ENCODE results near the gene HDGFL1. TPM values are rescaled to one million over a fixed set of nuclear protein-coding genes. Genes with fewer than 3 reads are reported as not detected.

HDGFL1 gene
- total RNA-seq, 1 donor from 2014 or later, result not detected

DNA sequence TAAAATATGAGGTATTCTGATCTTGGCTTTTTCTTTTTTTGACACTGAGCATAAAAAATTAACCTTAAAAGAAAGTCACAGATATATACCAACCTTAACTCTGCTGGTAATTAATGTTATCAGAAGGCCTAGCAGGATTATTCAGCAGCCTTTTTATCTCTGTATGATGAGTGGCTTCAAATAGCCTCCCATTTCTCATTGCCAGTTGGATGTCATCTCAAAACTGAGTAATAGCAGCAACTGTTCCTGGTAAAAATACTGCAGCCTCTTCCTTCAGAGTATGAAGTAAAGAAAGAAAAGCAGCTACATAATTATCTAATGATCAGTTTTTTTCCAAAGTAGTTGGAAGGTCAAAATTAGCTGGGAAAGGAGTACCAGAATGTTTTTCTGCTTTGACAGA lies 24.9 kb upstream of the HDGFL1 start:
- no peak overlapping the region for H3K4me3 ChIP-seq (ENCODE audit: insufficient read depth, low read depth, low read length)
- Mint-ChIP-seq H3K9me3 (ENCODE audit: unreplicated experiment) (no peaks in the 10 kb centered on the region), H3K27ac (ENCODE audit: unreplicated experiment) (no peak overlapping the region), H3K4me3 (ENCODE audit: unreplicated experiment) (no peak overlapping the region), H3K27me3 (ENCODE audit: low read depth, unreplicated experiment) (no peaks in the 10 kb centered on the region), H3K4me1 (ENCODE audit: low read depth, unreplicated experiment) (no peaks in the 10 kb centered on the region), H3K36me3 (ENCODE audit: low read depth, unreplicated experiment) (no peaks in the 10 kb centered on the region)
- H3K27ac ChIP-seq (ENCODE audit: low read depth, low read length), result no peak overlapping the region
- no peaks in the 10 kb centered on the region for H3K9me3 ChIP-seq (ENCODE audit: insufficient read depth, low read depth, low read length)
- DNase-seq (ENCODE audit: low read depth) (peak; percentile 16), FAIRE-seq (no peak)
- no peaks in the 10 kb centered on the region for H4K20me1 ChIP-seq (ENCODE audit: insufficient read depth, low read length)
- H3K4me2 ChIP-seq (ENCODE audit: low read length), result no peak overlapping the region
- H3K36me3 ChIP-seq (ENCODE audit: insufficient read depth, low read length), result no peaks in the 10 kb centered on the region
- no peaks in the 10 kb centered on the region for H3K79me2 ChIP-seq (ENCODE audit: insufficient read depth, low read length)
- H3K4me1 ChIP-seq (ENCODE audit: insufficient read depth, low read length), result no peaks in the 10 kb centered on the region
- no peak overlapping the region for H3K9ac ChIP-seq (ENCODE audit: low read length)
- H2AFZ ChIP-seq (ENCODE audit: low read depth, low read length), result no peak overlapping the region
- no peaks in the 10 kb centered on the region for H3K27me3 ChIP-seq (ENCODE audit: insufficient read depth, low read length)
- TF ChIP-seq EZH2 (IDR thresholded peaks at IDR 0.05; ENCODE audit: insufficient read depth, low read length), result no peak
- TF ChIP-seq CTCF (IDR thresholded peaks at IDR 0.05; ENCODE audit: insufficient read depth, low read depth, low read length), result no peak

- H2AFZ ChIP-seq (ENCODE audit: low read depth, low read length), result no peak overlapping the region
These were observed 24.3 kb upstream of the HDGFL1 start for GRCh38 chr6:22545051-22545450.

More at GRCh38 chr6:22545051-22545450, 24.3 kb upstream of the HDGFL1 start:
- DNase-seq (ENCODE audit: low read depth) (no peak), FAIRE-seq (no peak)
- Histone ChIP-seq H3K79me2 (ENCODE audit: insufficient read depth, low read length) (no peaks in the 10 kb centered on the region), H3K9me3 (ENCODE audit: insufficient read depth, low read depth, low read length) (no peaks in the 10 kb centered on the region), H4K20me1 (ENCODE audit: insufficient read depth, low read length) (no peaks in the 10 kb centered on the region), H3K27ac (ENCODE audit: low read depth, low read length) (no peak overlapping the region), H3K27me3 (ENCODE audit: insufficient read depth, low read length) (no peaks in the 10 kb centered on the region), H3K4me1 (ENCODE audit: insufficient read depth, low read length) (no peaks in the 10 kb centered on the region), H3K4me3 (ENCODE audit: insufficient read depth, low read depth, low read length) (no peak overlapping the region), H3K4me2 (ENCODE audit: low read length) (no peak overlapping the region), H3K9ac (ENCODE audit: low read length) (no peak overlapping the region), H3K36me3 (ENCODE audit: insufficient read depth, low read length) (no peaks in the 10 kb centered on the region)
- Mint-ChIP-seq H3K4me1 (ENCODE audit: low read depth, unreplicated experiment) (no peaks in the 10 kb centered on the region), H3K27ac (ENCODE audit: unreplicated experiment) (no peak overlapping the region), H3K9me3 (ENCODE audit: unreplicated experiment) (no peaks in the 10 kb centered on the region), H3K27me3 (ENCODE audit: low read depth, unreplicated experiment) (no peaks in the 10 kb centered on the region), H3K36me3 (ENCODE audit: low read depth, unreplicated experiment) (no peaks in the 10 kb centered on the region), H3K4me3 (ENCODE audit: unreplicated experiment) (no peak overlapping the region)
- no peak for TF ChIP-seq EZH2 (IDR thresholded peaks at IDR 0.05; ENCODE audit: insufficient read depth, low read length)
- TF ChIP-seq CTCF (IDR thresholded peaks at IDR 0.05; ENCODE audit: insufficient read depth, low read depth, low read length), result no peak

All from astrocyte (in vitro differentiated cells and primary cell).